ENCODE data around the gene KCNQ1.

Gene KCNQ1

GRCh38 chr11:2838676-2839294 is 394.0 kb downstream of the KCNQ1 start:
- H3K27ac Mint-ChIP-seq = no peak overlapping the region
- H3K4me3 Mint-ChIP-seq = no peak overlapping the region
- ATAC-seq = no peak
- H3K27me3 Mint-ChIP-seq = no peaks in the 10 kb centered on the region
- H3K4me1 Mint-ChIP-seq = peaks cover 7% of the 10 kb centered on the region
- H3K9me3 Mint-ChIP-seq = no peaks in the 10 kb centered on the region
- no peaks in the 10 kb centered on the region for H3K36me3 Mint-ChIP-seq

GRCh38 chr11:2839395-2839943 is 394.7 kb downstream of the KCNQ1 start:
- peaks cover 7% of the 10 kb centered on the region for H3K4me1 Mint-ChIP-seq
- no peak overlapping the region for H3K4me3 Mint-ChIP-seq
- no peak overlapping the region for H3K27ac Mint-ChIP-seq
- no peaks in the 10 kb centered on the region for H3K27me3 Mint-ChIP-seq
- H3K36me3 Mint-ChIP-seq = no peaks in the 10 kb centered on the region
- no peak for ATAC-seq
- H3K9me3 Mint-ChIP-seq = no peaks in the 10 kb centered on the region

- no peak overlapping the region for H3K4me3 Mint-ChIP-seq
- no peaks in the 10 kb centered on the region for H3K4me1 Mint-ChIP-seq
- ATAC-seq = no peak
- no peaks in the 10 kb centered on the region for H3K36me3 Mint-ChIP-seq
- H3K27ac Mint-ChIP-seq = no peak overlapping the region
- H3K27me3 Mint-ChIP-seq = no peaks in the 10 kb centered on the region
- H3K9me3 Mint-ChIP-seq = no peaks in the 10 kb centered on the region
These were observed 396.8 kb downstream of the KCNQ1 start for GRCh38 chr11:2841411-2842190.

- ATAC-seq = no peak
- no peak overlapping the region for H3K27ac Mint-ChIP-seq
- H3K36me3 Mint-ChIP-seq = peaks cover 6% of the 10 kb centered on the region
- H3K4me1 Mint-ChIP-seq = no peaks in the 10 kb centered on the region
- no peaks in the 10 kb centered on the region for H3K27me3 Mint-ChIP-seq
- H3K9me3 Mint-ChIP-seq = no peaks in the 10 kb centered on the region
- H3K4me3 Mint-ChIP-seq = no peak overlapping the region
These were observed 398.1 kb downstream of the KCNQ1 start for GRCh38 chr11:2842876-2843275.

- no peaks in the 10 kb centered on the region for H3K9me3 Mint-ChIP-seq
- peaks cover 6% of the 10 kb centered on the region for H3K36me3 Mint-ChIP-seq
- no peak for ATAC-seq
- no peaks in the 10 kb centered on the region for H3K27me3 Mint-ChIP-seq
- no peak overlapping the region for H3K27ac Mint-ChIP-seq
- no peak overlapping the region for H3K4me3 Mint-ChIP-seq
- H3K4me1 Mint-ChIP-seq = no peaks in the 10 kb centered on the region
These were observed 398.7 kb downstream of the KCNQ1 start for GRCh38 chr11:2843551-2843950.

- ATAC-seq = no peak
- Mint-ChIP-seq H3K27ac (no peak overlapping the region), H3K9me3 (no peaks in the 10 kb centered on the region), H3K36me3 (peaks cover 6% of the 10 kb centered on the region), H3K4me1 (no peaks in the 10 kb centered on the region), H3K4me3 (no peak overlapping the region), H3K27me3 (no peaks in the 10 kb centered on the region)
These were observed 399.5 kb downstream of the KCNQ1 start for GRCh38 chr11:2844116-2844842.

GRCh38 chr11:2844996-2845395 is 400.2 kb downstream of the KCNQ1 start:
- Mint-ChIP-seq H3K27me3 (no peaks in the 10 kb centered on the region), H3K27ac (no peak overlapping the region), H3K4me3 (no peak overlapping the region), H3K36me3 (peaks cover 6% of the 10 kb centered on the region), H3K9me3 (no peaks in the 10 kb centered on the region), H3K4me1 (no peaks in the 10 kb centered on the region)
- no peak for ATAC-seq

GRCh38 chr11:2846056-2846455 is 401.2 kb downstream of the KCNQ1 start:
- no peaks in the 10 kb centered on the region for H3K27me3 Mint-ChIP-seq
- no peak for ATAC-seq

GRCh38 chr11:2846470-2846869 is 401.7 kb downstream of the KCNQ1 start:
- H3K4me3 Mint-ChIP-seq = no peak overlapping the region
- no peaks in the 10 kb centered on the region for H3K9me3 Mint-ChIP-seq
- no peak overlapping the region for H3K27ac Mint-ChIP-seq
- H3K27me3 Mint-ChIP-seq = no peaks in the 10 kb centered on the region
- H3K4me1 Mint-ChIP-seq = no peaks in the 10 kb centered on the region
- H3K36me3 Mint-ChIP-seq = peaks cover 6% of the 10 kb centered on the region
- no peak for ATAC-seq

More at GRCh38 chr11:2846056-2846455, 401.2 kb downstream of the KCNQ1 start:
- H3K36me3 Mint-ChIP-seq = peaks cover 6% of the 10 kb centered on the region
- H3K4me1 Mint-ChIP-seq = no peaks in the 10 kb centered on the region
- H3K9me3 Mint-ChIP-seq = no peaks in the 10 kb centered on the region
- no peak overlapping the region for H3K27ac Mint-ChIP-seq
- no peak overlapping the region for H3K4me3 Mint-ChIP-seq

GRCh38 chr11:2847561-2847960 is 402.8 kb downstream of the KCNQ1 start:
- Mint-ChIP-seq H3K27ac (no peak overlapping the region), H3K36me3 (peaks cover 6% of the 10 kb centered on the region), H3K9me3 (no peaks in the 10 kb centered on the region), H3K4me1 (no peaks in the 10 kb centered on the region), H3K4me3 (no peak overlapping the region), H3K27me3 (no peaks in the 10 kb centered on the region)
- ATAC-seq = no peak

GRCh38 chr11:2848497-2848896 is 403.7 kb downstream of the KCNQ1 start:
- H3K9me3 Mint-ChIP-seq = no peaks in the 10 kb centered on the region
- no peaks in the 10 kb centered on the region for H3K4me1 Mint-ChIP-seq

GRCh38 chr11:2849994-2850770 is 405.4 kb downstream of the KCNQ1 start:
- H3K36me3 Mint-ChIP-seq = peaks cover 6% of the 10 kb centered on the region
- no peak for ATAC-seq
- no peaks in the 10 kb centered on the region for H3K4me1 Mint-ChIP-seq
- peaks cover 5% of the 10 kb centered on the region for H3K9me3 Mint-ChIP-seq
- no peaks in the 10 kb centered on the region for H3K27me3 Mint-ChIP-seq
- no peak overlapping the region for H3K4me3 Mint-ChIP-seq
- no peak overlapping the region for H3K27ac Mint-ChIP-seq

More at GRCh38 chr11:2848497-2848896, 403.7 kb downstream of the KCNQ1 start:
- no peak overlapping the region for H3K4me3 Mint-ChIP-seq
- no peak for ATAC-seq
- H3K27me3 Mint-ChIP-seq = no peaks in the 10 kb centered on the region
- peaks cover 6% of the 10 kb centered on the region for H3K36me3 Mint-ChIP-seq
- H3K27ac Mint-ChIP-seq = no peak overlapping the region

- ATAC-seq = no peak
- H3K9me3 Mint-ChIP-seq = peaks cover 5% of the 10 kb centered on the region
- H3K36me3 Mint-ChIP-seq = no peaks in the 10 kb centered on the region
- H3K27ac Mint-ChIP-seq = no peak overlapping the region
- no peaks in the 10 kb centered on the region for H3K4me1 Mint-ChIP-seq
- H3K4me3 Mint-ChIP-seq = no peak overlapping the region
- no peaks in the 10 kb centered on the region for H3K27me3 Mint-ChIP-seq
These were observed 408.6 kb downstream of the KCNQ1 start for GRCh38 chr11:2853401-2853800.

GRCh38 chr11:2853997-2854560 is 409.3 kb downstream of the KCNQ1 start:
- Mint-ChIP-seq H3K9me3 (peaks cover 5% of the 10 kb centered on the region), H3K4me3 (no peak overlapping the region), H3K36me3 (no peaks in the 10 kb centered on the region), H3K27me3 (no peaks in the 10 kb centered on the region), H3K4me1 (no peaks in the 10 kb centered on the region), H3K27ac (no peak overlapping the region)
- ATAC-seq = no peak

Data from stimulated activated memory B cell treated with anti-CD40 and anti-IgM and Interleukin-4, amounts not matched to agents 10 μg/mL and 1 μg/mL and 100 μg/mL, for 72 hours (primary cell).